SU-DHL-6 (cell line): ENCODE data around the gene FOXD3.
A peak's percentile ranks its signal among the peaks of the same experiment; 100 is the strongest.

ENCODE experiments used
- H2AFZ ChIP-seq: fragments of 200-600 bp; sonication (generic); 2 replicates; pipeline ENCODE4 v1.6.1; 2014; ENCODE audit warnings: low read depth, mild to moderate bottlenecking, moderate library complexity, mixed read lengths, antibody characterized with exemption, low read length; ENCODE audit not compliant: severe bottlenecking
- H3F3A ChIP-seq: fragments of 200-600 bp; shearing (Covaris generic); 2 replicates; pipeline ENCODE4 v1.6.0; 2016; ENCODE audit warnings: antibody characterized with exemption, mild to moderate bottlenecking; ENCODE audit not compliant: insufficient read depth
- H3K27ac ChIP-seq: fragments of 200-600 bp; sonication (generic); 2 replicates; pipeline ENCODE4 v1.5.1; 2016; ENCODE audit warnings: low read depth, mild to moderate bottlenecking, low read length, moderate library complexity, mixed read lengths
- H3K27me3 ChIP-seq: fragments of 200-600 bp; sonication (generic), shearing (Covaris generic); 2 replicates; pipeline ENCODE4 v1.6.0; 2014; ENCODE audit warnings: mild to moderate bottlenecking, low read length
- H3K36me3 ChIP-seq: fragments of 200-600 bp; sonication (generic); 2 replicates; pipeline ENCODE4 v1.6.1; 2014; ENCODE audit warnings: mild to moderate bottlenecking, low read length, mixed read lengths
- H3K4me2 ChIP-seq: fragments of 300-600, 200-600 bp; shearing (Covaris generic), sonication (generic); 2 replicates; pipeline ENCODE4 v1.6.0; 2014; ENCODE audit warnings: low read length, low read depth, mild to moderate bottlenecking; ENCODE audit not compliant: poor library complexity, severe bottlenecking
- H3K4me3 ChIP-seq: fragments of 200-600 bp; sonication (generic); 2 replicates; pipeline ENCODE4 v1.5.1; 2014; ENCODE audit warnings: antibody characterized with exemption, low read length, mild to moderate bottlenecking, mixed read lengths; ENCODE audit not compliant: insufficient read depth, poor library complexity, severe bottlenecking
- H3K79me2 ChIP-seq: fragments of 200-600 bp; sonication (generic); 2 replicates; pipeline ENCODE4 v1.6.1; 2014; ENCODE audit warnings: mild to moderate bottlenecking, low read length, moderate library complexity; ENCODE audit not compliant: insufficient read depth
- H3K9ac ChIP-seq: fragments of 200-600 bp; sonication (generic); 2 replicates; pipeline ENCODE4 v1.7.0; 2014; ENCODE audit warnings: mild to moderate bottlenecking, low read length
- H3K9me2 ChIP-seq: fragments of 200-600 bp; sonication (generic); replicated peaks from 2 replicates; pipeline ENCODE4 v1.6.1; 2014; ENCODE audit warnings: low read length; ENCODE audit not compliant: insufficient read depth
- H3K9me3 ChIP-seq: fragments of 200-600 bp; sonication (generic); 2 replicates; pipeline ENCODE4 v1.6.1; 2014; ENCODE audit warnings: low read length, mixed read lengths; ENCODE audit not compliant: insufficient read depth
- H4K20me1 ChIP-seq: fragments of 200-600 bp; sonication (generic); 2 replicates; pipeline ENCODE4 v1.6.1; 2014; ENCODE audit warnings: low read depth, mild to moderate bottlenecking, antibody characterized with exemption, low read length, moderate library complexity, mixed read lengths
- EZH2phosphoT487 ChIP-seq: fragments of 200-600 bp; sonication (generic), shearing (Covaris generic); conservative IDR thresholded peaks from 2 replicates; pipeline ENCODE4 v1.6.1; 2018; ENCODE audit warnings: mild to moderate bottlenecking, antibody characterized with exemption, low read length, moderate library complexity, mixed read lengths
- TF ChIP-seq, protein P1 (sequence below): fragments of 200-600 bp; sonication (generic); IDR thresholded peaks from one replicate; pipeline ENCODE4 v1.5.1; 2017; ENCODE audit warnings: antibody characterized with exemption, mild to moderate bottlenecking, low read length, moderate library complexity; ENCODE audit not compliant: insufficient read depth, poor library complexity, severe bottlenecking

The FOXD3 gene

DNA sequence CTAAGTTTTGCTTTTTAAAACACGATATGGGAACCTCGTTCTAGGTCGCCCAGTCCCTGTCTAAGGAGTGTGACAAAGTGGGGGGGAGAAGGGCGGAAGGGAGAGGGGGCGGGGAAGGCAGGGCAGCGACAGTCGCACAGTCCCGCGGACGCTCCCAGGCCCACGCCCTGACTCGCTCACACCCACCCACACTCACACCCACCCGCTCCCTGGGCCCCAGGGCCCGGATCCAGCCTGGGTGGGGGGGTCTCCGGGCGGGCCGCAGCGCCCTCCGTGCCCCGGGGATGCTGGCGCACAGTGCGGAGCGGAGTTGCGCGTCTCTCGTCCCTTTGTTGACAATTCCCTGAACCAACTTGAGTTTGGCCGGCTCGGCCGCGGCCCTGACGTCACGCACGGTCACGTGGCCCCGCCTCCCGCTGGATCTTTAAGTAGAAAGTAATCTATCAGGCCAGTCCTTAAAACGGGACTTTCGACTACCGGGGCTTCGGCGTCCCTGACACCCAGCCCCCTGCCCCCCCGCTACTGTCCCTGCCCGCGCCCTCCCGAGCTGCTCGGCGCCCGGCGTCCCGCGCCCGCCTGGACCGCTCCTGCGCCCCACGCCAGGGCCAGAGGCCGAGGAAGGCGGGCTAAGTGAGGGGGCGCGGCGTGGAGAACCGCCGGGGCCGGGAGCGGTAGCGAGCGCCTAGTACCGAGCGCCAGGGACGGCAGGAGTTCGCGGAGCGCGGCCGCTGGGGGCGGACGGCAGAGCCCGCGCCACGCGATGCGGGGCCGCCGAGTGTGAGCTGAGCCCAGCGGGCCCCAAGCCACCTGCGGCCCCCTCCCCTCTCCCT lies at the start of gene FOXD3:
Gene FOXD3, plus strand, starts transcription at position 454 of the 830 bp plus-strand sequence. CDS start 492 bp downstream, outside the sequence.
- Histone ChIP-seq H3K4me3 (peak within 1 kb of the TSS; percentile 42), H4K20me1 (no peaks in the 10 kb centered on the region), H3K9ac (peak within 1 kb of the TSS; percentile 37; the same call in 1 of the 2 replicates), H3K27ac (no peak within 1 kb of the TSS), H3F3A (peaks cover 12% of the 10 kb centered on the region; the same call in 1 of the 2 replicates), H3K36me3 (no peaks in the 10 kb centered on the region), H3K27me3 (no peaks in the 10 kb centered on the region), H3K9me2 (no peaks in the 10 kb centered on the region), H3K4me2 (peak within 1 kb of the TSS; percentile 59), H3K79me2 (no peaks in the 10 kb centered on the region), H3K9me3 (no peaks in the 10 kb centered on the region), H2AFZ (peak within 1 kb of the TSS; percentile 62)
- TF ChIP-seq, protein P1, sequence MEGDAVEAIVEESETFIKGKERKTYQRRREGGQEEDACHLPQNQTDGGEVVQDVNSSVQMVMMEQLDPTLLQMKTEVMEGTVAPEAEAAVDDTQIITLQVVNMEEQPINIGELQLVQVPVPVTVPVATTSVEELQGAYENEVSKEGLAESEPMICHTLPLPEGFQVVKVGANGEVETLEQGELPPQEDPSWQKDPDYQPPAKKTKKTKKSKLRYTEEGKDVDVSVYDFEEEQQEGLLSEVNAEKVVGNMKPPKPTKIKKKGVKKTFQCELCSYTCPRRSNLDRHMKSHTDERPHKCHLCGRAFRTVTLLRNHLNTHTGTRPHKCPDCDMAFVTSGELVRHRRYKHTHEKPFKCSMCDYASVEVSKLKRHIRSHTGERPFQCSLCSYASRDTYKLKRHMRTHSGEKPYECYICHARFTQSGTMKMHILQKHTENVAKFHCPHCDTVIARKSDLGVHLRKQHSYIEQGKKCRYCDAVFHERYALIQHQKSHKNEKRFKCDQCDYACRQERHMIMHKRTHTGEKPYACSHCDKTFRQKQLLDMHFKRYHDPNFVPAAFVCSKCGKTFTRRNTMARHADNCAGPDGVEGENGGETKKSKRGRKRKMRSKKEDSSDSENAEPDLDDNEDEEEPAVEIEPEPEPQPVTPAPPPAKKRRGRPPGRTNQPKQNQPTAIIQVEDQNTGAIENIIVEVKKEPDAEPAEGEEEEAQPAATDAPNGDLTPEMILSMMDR, result no peak
- no peak for TF ChIP-seq EZH2phosphoT487

GRCh38 chr1:63272811-63273210 lies 49.6 kb upstream of the FOXD3 start:
- no peak for TF ChIP-seq EZH2phosphoT487
- TF ChIP-seq, protein P1, result no peak
- Histone ChIP-seq H3K9me2 (no peaks in the 10 kb centered on the region), H3K9me3 (no peaks in the 10 kb centered on the region), H3K4me3 (no peak overlapping the region), H3K27me3 (no peaks in the 10 kb centered on the region), H2AFZ (no peak overlapping the region), H3K9ac (no peak overlapping the region), H4K20me1 (no peaks in the 10 kb centered on the region), H3K27ac (no peak overlapping the region), H3K79me2 (no peaks in the 10 kb centered on the region), H3K36me3 (no peaks in the 10 kb centered on the region), H3K4me2 (no peak overlapping the region), H3F3A (no peaks in the 10 kb centered on the region)

DNA sequence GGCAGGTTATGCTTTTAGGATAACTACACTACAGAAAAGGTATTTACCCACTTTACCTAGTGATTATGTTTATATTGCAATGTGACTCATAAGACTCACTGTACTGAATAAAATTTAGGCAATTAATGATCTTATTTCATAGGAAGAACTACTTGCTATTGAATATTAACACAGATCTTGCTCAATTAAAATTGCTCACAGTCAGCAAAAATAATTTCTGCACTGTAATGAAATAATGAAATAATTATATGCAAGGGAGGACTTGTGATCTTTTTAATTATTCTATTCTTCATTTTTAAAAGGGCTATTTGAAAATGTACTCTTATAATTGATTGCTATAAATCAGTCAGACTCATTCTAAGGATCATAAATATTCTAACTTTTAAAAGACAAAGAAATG lies 48.0 kb upstream of the FOXD3 start:
- H3K9me2 ChIP-seq, result no peaks in the 10 kb centered on the region

More for the DNA sequence above, 48.0 kb upstream of the FOXD3 start:
- no peaks in the 10 kb centered on the region for H3K36me3 ChIP-seq
- H3K27ac ChIP-seq, result no peak overlapping the region
- no peaks in the 10 kb centered on the region for H3K9me3 ChIP-seq
- TF ChIP-seq, protein P1, result no peak
- H3K4me3 ChIP-seq, result no peak overlapping the region
- H3F3A ChIP-seq, result no peaks in the 10 kb centered on the region
- no peaks in the 10 kb centered on the region for H3K79me2 ChIP-seq
- H3K9ac ChIP-seq, result no peak overlapping the region
- no peak overlapping the region for H3K4me2 ChIP-seq
- no peak overlapping the region for H2AFZ ChIP-seq
- H3K27me3 ChIP-seq, result no peaks in the 10 kb centered on the region
- H4K20me1 ChIP-seq, result no peaks in the 10 kb centered on the region
